HCT116 (cell line): ENCODE results near the gene ITK. TPM values are rescaled to one million over a fixed set of nuclear protein-coding genes. Genes with fewer than 3 reads are reported as not detected.

ENCODE experiments used
- ATAC-seq: fragments of 200-7000 bp; cut with Tn5 transposase; 2 replicates; pipeline ENCODE4 v1.9.1; 2020; ENCODE audit warnings: mild to moderate bottlenecking, moderate library complexity
- BruUV-seq: library from RNA; stranded (reverse); fragments of 400-500 nt; replicated peaks from 2 replicates; lab custom pipeline; 2021; lab: Mats Ljungman, UMichigan
- CTCF ChIA-PET: fragments of 300-600 bp; sonication (Branson Sonifier 250); formaldehyde crosslinking; loops from one replicate; lab custom pipeline; 2021; ENCODE audit warnings: antibody characterized with exemption; lab: Charles Lee
- POLR2A ChIA-PET: fragments of 300-600, 350-600 bp; sonication (Branson Sonifier 250); formaldehyde crosslinking; loops from one replicate; lab custom pipeline; 2021; ENCODE audit warnings: antibody characterized with exemption; lab: Charles Lee
- RAD21 ChIA-PET, 2 experiments: fragments of 300-600 bp; sonication (Branson Sonifier 250); formaldehyde crosslinking; loops; one replicate each; lab custom pipeline; 2023; ENCODE audit warnings: low total read pairs in 2 of 2; ENCODE audit not compliant: uncharacterized antibody in 2 of 2, unreplicated experiment in 2 of 2, low non-redundant PET in 1 of 2; lab: Charles Lee
- DNase-seq: peaks from one replicate; pipeline ENCODE4 v3.0.0-alpha.2; 2010; ENCODE audit warnings: low read depth, low spot score
- H2AFZ ChIP-seq: fragments of 200-600 bp; shearing (Covaris generic), sonication (generic); 2 replicates; pipeline ENCODE4 v1.6.1; 2017; ENCODE audit warnings: low read depth, mixed run types, mixed read lengths, antibody characterized with exemption, low read length; ENCODE audit not compliant: poor library complexity, severe bottlenecking
- H3K27ac ChIP-seq: 2 replicates; pipeline ENCODE4 v1.5.1; 2012; ENCODE audit warnings: low read depth, low read length
- H3K27me3 ChIP-seq: fragments of 200-600 bp; sonication (generic); 2 replicates; pipeline ENCODE4 v1.6.1; 2016; ENCODE audit warnings: mixed run types, low read length, mixed read lengths; ENCODE audit not compliant: insufficient read depth
- H3K36me3 ChIP-seq, 2 experiments: fragments of 200-500 bp in 1 of 2; fragments of 200-600 bp in 1 of 2; sonication (Bioruptor generic) in 1 of 2; sonication (generic) in 1 of 2; 2 replicates each; pipeline versions ENCODE4 v1.5.1 to v1.6.1; 2014 to 2016; ENCODE audit warnings: low read length in 2 of 2, inconsistent platforms in 1 of 2, mixed read lengths in 1 of 2, mixed run types in 1 of 2; ENCODE audit not compliant: insufficient read depth in 2 of 2, control insufficient read depth in 1 of 2
- H3K4me1 ChIP-seq, 2 experiments: fragments of 200-600 bp in 1 of 2; sonication (generic) in 1 of 2; 2 replicates each; pipeline versions ENCODE4 v1.5.1 to v1.6.1; 2012 to 2017; ENCODE audit warnings: low read length in 2 of 2, inconsistent platforms in 1 of 2, mild to moderate bottlenecking in 1 of 2, mixed read lengths in 1 of 2, mixed run types in 1 of 2, moderate library complexity in 1 of 2; ENCODE audit not compliant: insufficient read depth in 2 of 2, control insufficient read depth in 1 of 2
- H3K4me2 ChIP-seq: fragments of 200-600 bp; sonication (generic); 2 replicates; pipeline ENCODE4 v1.6.1; 2017; ENCODE audit warnings: mixed run types, low read length, mixed read lengths
- H3K4me3 ChIP-seq, 2 experiments: fragments of 200-600 bp in 1 of 2; sonication (generic) in 1 of 2; replicated peaks in 1 of 2; 2 replicates each; pipeline ENCODE4 v1.5.1; 2011 to 2016; ENCODE audit warnings: low read length in 2 of 2, control low read depth in 1 of 2, low read depth in 1 of 2, mild to moderate bottlenecking in 1 of 2, mixed read lengths in 1 of 2, mixed run types in 1 of 2
- H3K79me2 ChIP-seq: fragments of 200-600 bp; sonication (generic); 2 replicates; pipeline ENCODE4 v1.6.1; 2017; ENCODE audit warnings: mild to moderate bottlenecking, mixed run types, low read length, moderate library complexity, mixed read lengths; ENCODE audit not compliant: insufficient read depth
- H3K9ac ChIP-seq: fragments of 200-600 bp; sonication (generic); 2 replicates; pipeline ENCODE4 v1.6.1; 2016; ENCODE audit warnings: low read length, mixed read lengths
- H3K9me2 ChIP-seq: fragments of 200-600 bp; sonication (generic), shearing (Covaris generic); 2 replicates; pipeline ENCODE4 v1.6.1; 2017; ENCODE audit warnings: mixed run types, mild to moderate bottlenecking, moderate library complexity; ENCODE audit not compliant: insufficient read depth
- H3K9me3 ChIP-seq, 2 experiments: fragments of 200-500 bp in 1 of 2; fragments of 200-600 bp in 1 of 2; sonication (Bioruptor generic) in 1 of 2; sonication (generic) in 1 of 2; 2 replicates each; pipeline ENCODE4 v1.6.1; 2014 to 2017; ENCODE audit warnings: low read length in 2 of 2, mixed read lengths in 2 of 2, inconsistent platforms in 1 of 2, low read depth in 1 of 2, mild to moderate bottlenecking in 1 of 2, mixed run types in 1 of 2, moderate library complexity in 1 of 2; ENCODE audit not compliant: control insufficient read depth in 1 of 2, insufficient read depth in 1 of 2
- H4K20me1 ChIP-seq: fragments of 200-600 bp; sonication (generic), shearing (Covaris generic); 2 replicates; pipeline ENCODE4 v1.6.1; 2017; ENCODE audit warnings: mixed run types, mild to moderate bottlenecking, moderate library complexity; ENCODE audit not compliant: insufficient read depth
- CBX3 ChIP-seq: IDR thresholded peaks from 2 replicates; pipeline ENCODE4 v1.6.1; 2012; ENCODE audit warnings: low read depth
- ELF1 ChIP-seq: IDR thresholded peaks from 2 replicates; pipeline ENCODE4 v1.6.1; 2012; ENCODE audit warnings: low read depth, borderline replicate concordance
- FOSL1 ChIP-seq: IDR thresholded peaks from 2 replicates; pipeline ENCODE4 v1.6.1; 2012; ENCODE audit warnings: low read depth
- SIN3A ChIP-seq: IDR thresholded peaks from 2 replicates; pipeline ENCODE4 v1.6.1; 2012; ENCODE audit warnings: low read depth
- SRF ChIP-seq: IDR thresholded peaks from 2 replicates; pipeline ENCODE4 v1.6.1; 2012; ENCODE audit warnings: low read depth
- YY1 ChIP-seq: IDR thresholded peaks from 2 replicates; pipeline ENCODE4 v1.6.1; 2011; ENCODE audit warnings: low read length, low read depth, moderate library complexity, mild to moderate bottlenecking; ENCODE audit not compliant: insufficient replicate concordance; ENCODE audit errors: extremely low read depth
- ZNF274 ChIP-seq: fragments of 200-500 bp; sonication (Bioruptor generic); IDR thresholded peaks from 2 replicates; pipeline ENCODE4 v1.6.1; 2014; ENCODE audit warnings: mild to moderate bottlenecking, low read depth, low read length, inconsistent platforms
- intact Hi-C: fragments of 100-400 bp; cut with micrococcal nuclease; formaldehyde crosslinking; loops from 2 replicates; pipeline ENCODE4 v1.10.0; 2022
- total RNA-seq: library from RNA; stranded (reverse); gene quantifications from one replicate; pipeline ENCODE4 v1.2.1, GENCODE V29; 2021; ENCODE audit not compliant: unreplicated experiment
- TF ChIP-seq, protein P1 (sequence below): IDR thresholded peaks from 2 replicates; pipeline ENCODE4 v1.6.1; 2012
- TF ChIP-seq, protein P2 (sequence below): IDR thresholded peaks from 2 replicates; pipeline ENCODE4 v1.6.1; 2012
- TF ChIP-seq, protein P3 (sequence below): IDR thresholded peaks from 2 replicates; pipeline ENCODE4 v1.6.1; 2011; ENCODE audit warnings: mild to moderate bottlenecking, low read length, moderate library complexity; ENCODE audit not compliant: insufficient replicate concordance; ENCODE audit errors: extremely low read depth

Gene ITK
- total RNA-seq, 1 experiment from 2014 or later = 0.37 TPM

DNA sequence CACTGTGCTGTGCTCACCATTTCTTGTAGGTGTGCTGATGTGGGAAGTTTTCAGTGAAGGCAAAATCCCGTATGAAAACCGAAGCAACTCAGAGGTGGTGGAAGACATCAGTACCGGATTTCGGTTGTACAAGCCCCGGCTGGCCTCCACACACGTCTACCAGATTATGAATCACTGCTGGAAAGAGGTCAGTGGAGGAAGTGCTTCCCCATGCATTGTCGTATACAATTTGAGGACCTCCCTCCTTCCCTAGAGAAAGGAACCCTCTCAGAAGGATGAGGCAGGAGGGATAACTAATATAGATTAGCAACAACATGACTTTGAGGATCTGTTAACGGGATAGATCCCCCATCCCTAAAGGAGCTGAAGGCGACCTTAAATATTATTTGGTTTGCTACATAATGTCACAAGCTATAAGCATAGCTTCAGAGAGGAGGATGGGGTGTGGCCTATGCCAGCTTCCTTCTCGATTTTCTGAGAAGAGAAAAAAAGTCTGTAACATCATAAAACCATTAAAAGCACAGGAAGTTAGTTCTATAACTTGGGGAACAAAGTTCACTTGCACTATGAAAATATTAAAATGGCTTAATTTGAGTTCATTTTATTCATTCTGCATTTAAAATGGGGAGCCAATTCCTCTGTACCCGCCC is 68.3 kb downstream of the ITK start:
- Histone ChIP-seq H3K9me2 (no peaks in the 10 kb centered on the region), H3K27me3 (no peaks in the 10 kb centered on the region), H3K27ac (no peak overlapping the region), H3K4me2 (no peak overlapping the region), H3K9ac (no peak overlapping the region), H3K79me2 (no peaks in the 10 kb centered on the region), H3K36me3 (no peaks in the 10 kb centered on the region), H3K4me3 (no peak overlapping the region), H3K4me1 (peaks cover 2 to 8% of the 10 kb centered on the region in 2 experiments; a peak in 3 of 4 replicates), H3K9me3 (no peaks in the 10 kb centered on the region), H4K20me1 (no peaks in the 10 kb centered on the region), H2AFZ (no peak overlapping the region)
- DNase-seq = no peak
- ATAC-seq = no peak
- BruUV-seq = no TSS peak
- RAD21 ChIA-PET = no interaction called here
- CTCF ChIA-PET = no interaction called here
- TF ChIP-seq ELF1 (no peak), CBX3 (no peak), ZNF274 (no peak), YY1 (no peak)
- TF ChIP-seq, protein P1, sequence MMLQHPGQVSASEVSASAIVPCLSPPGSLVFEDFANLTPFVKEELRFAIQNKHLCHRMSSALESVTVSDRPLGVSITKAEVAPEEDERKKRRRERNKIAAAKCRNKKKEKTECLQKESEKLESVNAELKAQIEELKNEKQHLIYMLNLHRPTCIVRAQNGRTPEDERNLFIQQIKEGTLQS = no peak
- POLR2A ChIA-PET = no interaction called here
- intact Hi-C loops = no loop called here

DNA sequence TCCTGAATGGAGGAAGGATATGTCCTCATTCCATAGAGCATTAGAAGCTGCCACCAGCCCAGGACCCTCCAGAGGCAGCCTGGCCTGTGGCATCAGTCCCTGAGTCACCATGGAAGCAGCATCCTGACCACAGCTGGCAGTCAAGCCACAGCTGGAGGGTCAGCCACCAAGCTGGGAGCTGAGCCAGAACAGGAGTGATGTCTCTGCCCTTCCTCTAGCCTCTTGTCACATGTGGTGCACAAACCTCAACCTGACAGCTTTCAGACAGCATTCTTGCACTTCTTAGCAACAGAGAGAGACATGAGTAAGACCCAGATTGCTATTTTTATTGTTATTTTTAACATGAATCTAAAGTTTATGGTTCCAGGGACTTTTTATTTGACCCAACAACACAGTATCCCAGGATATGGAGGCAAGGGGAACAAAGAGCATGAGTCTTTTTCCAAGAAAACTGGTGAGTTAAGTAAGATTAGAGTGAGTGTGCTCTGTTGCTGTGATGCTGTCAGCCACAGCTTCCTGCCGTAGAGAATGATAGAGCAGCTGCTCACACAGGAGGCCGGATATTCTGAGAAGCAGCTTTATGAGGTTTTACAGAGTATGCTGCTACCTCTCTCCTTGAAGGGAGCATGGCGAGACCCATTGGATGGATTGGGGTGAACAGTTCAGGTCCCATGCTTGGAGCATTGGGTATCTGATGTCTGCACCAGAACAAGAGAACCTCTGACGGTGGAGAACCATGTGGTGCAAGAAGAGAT is 72.2 kb downstream of the ITK start:
- TF ChIP-seq SIN3A = no peak
- TF ChIP-seq, protein P1 = no peak
- no peak for TF ChIP-seq FOSL1
- no peak for TF ChIP-seq SRF
- TF ChIP-seq, protein P2, sequence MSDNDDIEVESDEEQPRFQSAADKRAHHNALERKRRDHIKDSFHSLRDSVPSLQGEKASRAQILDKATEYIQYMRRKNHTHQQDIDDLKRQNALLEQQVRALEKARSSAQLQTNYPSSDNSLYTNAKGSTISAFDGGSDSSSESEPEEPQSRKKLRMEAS = no peak
- TF ChIP-seq, protein P3, sequence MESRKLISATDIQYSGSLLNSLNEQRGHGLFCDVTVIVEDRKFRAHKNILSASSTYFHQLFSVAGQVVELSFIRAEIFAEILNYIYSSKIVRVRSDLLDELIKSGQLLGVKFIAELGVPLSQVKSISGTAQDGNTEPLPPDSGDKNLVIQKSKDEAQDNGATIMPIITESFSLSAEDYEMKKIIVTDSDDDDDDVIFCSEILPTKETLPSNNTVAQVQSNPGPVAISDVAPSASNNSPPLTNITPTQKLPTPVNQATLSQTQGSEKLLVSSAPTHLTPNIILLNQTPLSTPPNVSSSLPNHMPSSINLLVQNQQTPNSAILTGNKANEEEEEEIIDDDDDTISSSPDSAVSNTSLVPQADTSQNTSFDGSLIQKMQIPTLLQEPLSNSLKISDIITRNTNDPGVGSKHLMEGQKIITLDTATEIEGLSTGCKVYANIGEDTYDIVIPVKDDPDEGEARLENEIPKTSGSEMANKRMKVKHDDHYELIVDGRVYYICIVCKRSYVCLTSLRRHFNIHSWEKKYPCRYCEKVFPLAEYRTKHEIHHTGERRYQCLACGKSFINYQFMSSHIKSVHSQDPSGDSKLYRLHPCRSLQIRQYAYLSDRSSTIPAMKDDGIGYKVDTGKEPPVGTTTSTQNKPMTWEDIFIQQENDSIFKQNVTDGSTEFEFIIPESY = no peak
- Histone ChIP-seq H3K36me3 (no peaks in the 10 kb centered on the region), H2AFZ (no peak overlapping the region), H3K9me3 (no peaks in the 10 kb centered on the region), H3K27me3 (no peaks in the 10 kb centered on the region), H3K9me2 (no peaks in the 10 kb centered on the region), H3K9ac (no peak overlapping the region), H3K27ac (no peak overlapping the region), H3K79me2 (no peaks in the 10 kb centered on the region), H3K4me1 (no peaks in the 10 kb centered on the region), H3K4me3 (no peak overlapping the region), H3K4me2 (no peak overlapping the region), H4K20me1 (no peaks in the 10 kb centered on the region)
- RAD21 ChIA-PET = no interaction called here
- intact Hi-C loops = loop anchor here (1.0 to 10.0 kb wide), 3 partner anchors 59 to 492 kb away; partner anchors contain the start of gene LSM11
- ATAC-seq = peak; percentile 44
- BruUV-seq = no TSS peak
- DNase-seq = no peak
- CTCF ChIA-PET = interaction anchor here (0.8 to 2.3 kb wide), 7 partner anchors 10 to 110 kb away, joined by 3 to 14 read pairs (median 4); partner anchors contain the start of gene MED7
- POLR2A ChIA-PET = no interaction called here
